GM12865 (cell line): Measurements from ENCODE around the gene ANKRD63.

Experiments used
- DNase-seq: peaks from one replicate; pipeline ENCODE4 v3.0.0; 2010; ENCODE audit warnings: low read depth
- H3K4me3 ChIP-seq: 2 replicates; pipeline ENCODE4 v1.5.1; 2011; ENCODE audit warnings: mild to moderate bottlenecking, low read depth, low read length, control low read depth
- CTCF ChIP-seq: IDR thresholded peaks from 2 replicates; pipeline ENCODE4 v1.5.1; 2011; ENCODE audit warnings: low read length, control low read depth, low read depth, inconsistent platforms; ENCODE audit not compliant: insufficient read depth; ENCODE audit errors: missing control alignments

The ANKRD63 gene

GRCh38 chr15:40244961-40245523 lies 37.8 kb downstream of the ANKRD63 start:
- H3K4me3 ChIP-seq = no peak overlapping the region
- no peak for TF ChIP-seq CTCF
- no peak for DNase-seq

GRCh38 chr15:40243126-40243810 lies 39.6 kb downstream of the ANKRD63 start:
- no peak for TF ChIP-seq CTCF
- H3K4me3 ChIP-seq = no peak overlapping the region
- DNase-seq = no peak

GRCh38 chr15:40242601-40243000 lies 40.3 kb downstream of the ANKRD63 start:
- no peak overlapping the region for H3K4me3 ChIP-seq
- TF ChIP-seq CTCF = no peak
- DNase-seq = no peak

- no peak for TF ChIP-seq CTCF
- H3K4me3 ChIP-seq = no peak overlapping the region
- DNase-seq = no peak
Measured at GRCh38 chr15:40242213-40242599, 40.7 kb downstream of the ANKRD63 start.

- no peak for TF ChIP-seq CTCF
- no peak for DNase-seq
- no peak overlapping the region for H3K4me3 ChIP-seq
Measured at GRCh38 chr15:40241269-40242212, 41.3 kb downstream of the ANKRD63 start.

- no peak for DNase-seq
- no peak for TF ChIP-seq CTCF
- H3K4me3 ChIP-seq = no peak overlapping the region
Measured at GRCh38 chr15:40240619-40241221, 42.1 kb downstream of the ANKRD63 start.
